Neural cell (in vitro differentiated cells): ENCODE data around the gene PKP1. TPM values are rescaled to one million over a fixed set of nuclear protein-coding genes. Genes with fewer than 3 reads are reported as not detected.

Experiments
- H2AFZ ChIP-seq: fragments of 200-600, 300-800 bp; sonication (generic), shearing (Covaris generic); 2 replicates; pipeline ENCODE4 v1.6.0; 2014; ENCODE audit warnings: low read depth, mild to moderate bottlenecking, antibody characterized with exemption, low read length, moderate library complexity
- H3F3A ChIP-seq: fragments of 200-600 bp; shearing (Covaris generic); 2 replicates; pipeline ENCODE4 v1.6.1; 2016; ENCODE audit warnings: mild to moderate bottlenecking, moderate library complexity, mixed read lengths, antibody characterized with exemption, low read length; ENCODE audit not compliant: insufficient read depth, poor library complexity, severe bottlenecking
- H3K27ac ChIP-seq: fragments of 200-600, 300-800 bp; sonication (generic), shearing (Covaris generic); 2 replicates; pipeline ENCODE4 v1.5.1; 2014; ENCODE audit warnings: mild to moderate bottlenecking, low read length, moderate library complexity
- H3K27me3 ChIP-seq: fragments of 300-800, 200-600 bp; sonication (generic), shearing (Covaris generic); 2 replicates; pipeline ENCODE4 v1.6.0; 2014; ENCODE audit warnings: mild to moderate bottlenecking, low read depth, low read length, moderate library complexity; ENCODE audit not compliant: insufficient read depth
- H3K36me3 ChIP-seq: fragments of 300-800, 200-600 bp; sonication (generic), shearing (Covaris generic); 2 replicates; pipeline ENCODE4 v1.5.1; 2014; ENCODE audit warnings: mild to moderate bottlenecking, antibody characterized with exemption, low read length, moderate library complexity; ENCODE audit not compliant: insufficient read depth
- H3K4me2 ChIP-seq: fragments of 300-800, 200-600 bp; sonication (generic), shearing (Covaris generic); 2 replicates; pipeline ENCODE4 v1.6.0; 2014; ENCODE audit warnings: mild to moderate bottlenecking, low read length
- H3K4me3 ChIP-seq: fragments of 300-800, 200-600 bp; sonication (generic), shearing (Covaris generic); 2 replicates; pipeline ENCODE4 v1.5.1; 2014; ENCODE audit warnings: mild to moderate bottlenecking, low read length, moderate library complexity
- H3K79me2 ChIP-seq: fragments of 200-600 bp; shearing (Covaris generic); replicated peaks from 2 replicates; pipeline ENCODE4 v1.6.0; 2014; ENCODE audit warnings: mild to moderate bottlenecking, low read length, moderate library complexity; ENCODE audit not compliant: insufficient read depth
- H3K9ac ChIP-seq: fragments of 300-800, 200-600 bp; sonication (generic), shearing (Covaris generic); 2 replicates; pipeline ENCODE4 v1.6.1; 2016; ENCODE audit warnings: mild to moderate bottlenecking, low read length, mixed read lengths
- H3K9me2 ChIP-seq: fragments of 200-600 bp; shearing (Covaris generic); 2 replicates; pipeline ENCODE4 v1.6.1; 2016; ENCODE audit warnings: mild to moderate bottlenecking, low read length, mixed read lengths; ENCODE audit not compliant: insufficient read depth
- H3K9me3 ChIP-seq: fragments of 200-600, 300-800 bp; sonication (generic), shearing (Covaris generic); 2 replicates; pipeline ENCODE4 v1.6.1; 2016; ENCODE audit warnings: mild to moderate bottlenecking, mixed run types, low read length, moderate library complexity, mixed read lengths
- H4K20me1 ChIP-seq: fragments of 200-600 bp; shearing (Covaris generic); 2 replicates; pipeline ENCODE4 v1.6.1; 2016; ENCODE audit warnings: mild to moderate bottlenecking, mixed run types; ENCODE audit not compliant: insufficient read depth
- CTCF ChIP-seq: fragments of 450-650 bp; IDR thresholded peaks from 2 replicates; pipeline ENCODE4 v1.5.1; 2014; ENCODE audit warnings: antibody characterized with exemption, mild to moderate bottlenecking, moderate library complexity; ENCODE audit not compliant: poor library complexity, severe bottlenecking
- EP300 ChIP-seq: fragments of 450-650 bp; conservative IDR thresholded peaks from 2 replicates; pipeline ENCODE4 v1.6.1; 2014; ENCODE audit warnings: antibody characterized with exemption, mild to moderate bottlenecking, moderate library complexity; ENCODE audit not compliant: poor library complexity, severe bottlenecking
- EZH2 ChIP-seq: fragments of 200-600, 300-800 bp; shearing (Covaris generic), sonication (generic); IDR thresholded peaks from 2 replicates; pipeline ENCODE4 v1.6.1; 2014; ENCODE audit warnings: antibody characterized with exemption, low read length, borderline replicate concordance, mild to moderate bottlenecking; ENCODE audit not compliant: insufficient read depth, poor library complexity, severe bottlenecking
- MXI1 ChIP-seq: fragments of 450-650 bp; conservative IDR thresholded peaks from 2 replicates; pipeline ENCODE4 v1.6.1; 2014; ENCODE audit warnings: antibody characterized with exemption, mild to moderate bottlenecking; ENCODE audit not compliant: poor library complexity, severe bottlenecking
- POLR2AphosphoS5 ChIP-seq: IDR thresholded peaks from 2 replicates; pipeline ENCODE4 v1.6.1; 2012
- RAD21 ChIP-seq: fragments of 450-650 bp; conservative IDR thresholded peaks from 2 replicates; pipeline ENCODE4 v1.6.1; 2014; ENCODE audit warnings: antibody characterized with exemption, mild to moderate bottlenecking, moderate library complexity
- REST ChIP-seq: IDR thresholded peaks from 2 replicates; pipeline ENCODE4 v1.6.1; 2012; ENCODE audit warnings: borderline replicate concordance
- SMC3 ChIP-seq: fragments of 450-650 bp; conservative IDR thresholded peaks from 2 replicates; pipeline ENCODE4 v1.6.1; 2014; ENCODE audit warnings: antibody characterized with exemption, mild to moderate bottlenecking, moderate library complexity; ENCODE audit not compliant: poor library complexity
- TAF1 ChIP-seq: IDR thresholded peaks from 2 replicates; pipeline ENCODE4 v1.6.1; 2012; ENCODE audit warnings: low read depth
- polyA plus RNA-seq: library from polyadenylated mRNA; depleted of rRNA; stranded (reverse); fragments of >200 nt; gene quantifications from 2 replicates; pipeline ENCODE4 v1.2.3, GENCODE V29; 2014

The PKP1 gene
- polyA plus RNA-seq, 1 donor from 2014 or later = not detected

- no peaks in the 10 kb centered on the region for H4K20me1 ChIP-seq
- no peak overlapping the region for H3K4me3 ChIP-seq
- H3K9ac ChIP-seq = no peak overlapping the region
- H3K36me3 ChIP-seq = no peaks in the 10 kb centered on the region
- no peak overlapping the region for H2AFZ ChIP-seq
- H3K9me3 ChIP-seq = no peaks in the 10 kb centered on the region
- H3K4me2 ChIP-seq = no peak overlapping the region
- H3K79me2 ChIP-seq = no peaks in the 10 kb centered on the region
- no peak for TF ChIP-seq RAD21
- TF ChIP-seq MXI1 = no peak
- no peak for TF ChIP-seq EZH2
- no peak for TF ChIP-seq POLR2AphosphoS5
- TF ChIP-seq CTCF = no peak
- TF ChIP-seq SMC3 = no peak
- no peak for TF ChIP-seq REST
- TF ChIP-seq EP300 = no peak
- no peak for TF ChIP-seq TAF1
- H3F3A ChIP-seq = no peaks in the 10 kb centered on the region
- no peaks in the 10 kb centered on the region for H3K27me3 ChIP-seq
- H3K27ac ChIP-seq = no peak overlapping the region
- H3K9me2 ChIP-seq = no peaks in the 10 kb centered on the region
Measured at GRCh38 chr1:201250326-201251011, 32.8 kb upstream of the PKP1 start.

- Histone ChIP-seq H3K9me2 (no peaks in the 10 kb centered on the region), H3K27me3 (no peaks in the 10 kb centered on the region), H3K79me2 (no peaks in the 10 kb centered on the region), H3K9me3 (no peaks in the 10 kb centered on the region), H3K4me3 (no peak overlapping the region), H3K9ac (no peak overlapping the region), H3K4me2 (no peak overlapping the region), H4K20me1 (no peaks in the 10 kb centered on the region), H2AFZ (no peak overlapping the region), H3K36me3 (no peaks in the 10 kb centered on the region), H3K27ac (no peak overlapping the region), H3F3A (no peaks in the 10 kb centered on the region)
- TF ChIP-seq RAD21 (no peak), EP300 (no peak), SMC3 (no peak), MXI1 (no peak), REST (no peak), EZH2 (no peak), TAF1 (no peak), CTCF (no peak), POLR2AphosphoS5 (no peak)
Measured at GRCh38 chr1:201251411-201251810, 31.9 kb upstream of the PKP1 start.
